ENCODE results near the gene CHAT. TPM values are rescaled to one million over a fixed set of nuclear protein-coding genes. Genes with fewer than 3 reads are reported as not detected.

CHAT gene
- total RNA-seq, 4 donors from 2014 or later: not detected

GRCh38 chr10:49624629-49625028, 10.8 kb downstream of the CHAT start:
- ATAC-seq (no peak), DNase-seq (no peak)
- intact Hi-C loops (cut with DNase I; ENCODE audit: low total_unique reads): no loop called here
- H3K36me3 ChIP-seq: no peaks in the 10 kb centered on the region
- H3K9me3 ChIP-seq: no peaks in the 10 kb centered on the region
- no peak for TF ChIP-seq POLR2A (IDR thresholded peaks at IDR 0.05)
- TF ChIP-seq, protein P1, sequence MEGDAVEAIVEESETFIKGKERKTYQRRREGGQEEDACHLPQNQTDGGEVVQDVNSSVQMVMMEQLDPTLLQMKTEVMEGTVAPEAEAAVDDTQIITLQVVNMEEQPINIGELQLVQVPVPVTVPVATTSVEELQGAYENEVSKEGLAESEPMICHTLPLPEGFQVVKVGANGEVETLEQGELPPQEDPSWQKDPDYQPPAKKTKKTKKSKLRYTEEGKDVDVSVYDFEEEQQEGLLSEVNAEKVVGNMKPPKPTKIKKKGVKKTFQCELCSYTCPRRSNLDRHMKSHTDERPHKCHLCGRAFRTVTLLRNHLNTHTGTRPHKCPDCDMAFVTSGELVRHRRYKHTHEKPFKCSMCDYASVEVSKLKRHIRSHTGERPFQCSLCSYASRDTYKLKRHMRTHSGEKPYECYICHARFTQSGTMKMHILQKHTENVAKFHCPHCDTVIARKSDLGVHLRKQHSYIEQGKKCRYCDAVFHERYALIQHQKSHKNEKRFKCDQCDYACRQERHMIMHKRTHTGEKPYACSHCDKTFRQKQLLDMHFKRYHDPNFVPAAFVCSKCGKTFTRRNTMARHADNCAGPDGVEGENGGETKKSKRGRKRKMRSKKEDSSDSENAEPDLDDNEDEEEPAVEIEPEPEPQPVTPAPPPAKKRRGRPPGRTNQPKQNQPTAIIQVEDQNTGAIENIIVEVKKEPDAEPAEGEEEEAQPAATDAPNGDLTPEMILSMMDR (IDR thresholded peaks at IDR 0.05 in 4 of 5, conservative IDR thresholded peaks at IDR 0.05 in 1 of 5): no peak
- in situ Hi-C loops (cut with MboI; ENCODE audit: low sequenced_read_pairs in 4 of 4): no loop called here
- H3K27ac ChIP-seq: no peak overlapping the region
- no peak overlapping the region for H3K4me3 ChIP-seq
- H3K27me3 ChIP-seq: peaks cover 0 to 2% (median 0%) of the 10 kb centered on the region in 3 donors
- no peaks in the 10 kb centered on the region for H3K4me1 ChIP-seq

- Histone ChIP-seq H3K9me3 (no peaks in the 10 kb centered on the region), H3K4me3 (no peak overlapping the region), H3K36me3 (no peaks in the 10 kb centered on the region), H3K27ac (no peak overlapping the region), H3K4me1 (no peaks in the 10 kb centered on the region), H3K27me3 (no peaks in the 10 kb centered on the region)
- in situ Hi-C loops (cut with MboI; ENCODE audit: low sequenced_read_pairs in 4 of 4): no loop called here
- DNase-seq (no peak), ATAC-seq (no peak)
- intact Hi-C loops (cut with DNase I; ENCODE audit: low total_unique reads): no loop called here
- no peak for TF ChIP-seq POLR2A (IDR thresholded peaks at IDR 0.05)
- TF ChIP-seq, protein P1 (IDR thresholded peaks at IDR 0.05 in 4 of 5, conservative IDR thresholded peaks at IDR 0.05 in 1 of 5): no peak
Observed at GRCh38 chr10:49625411-49625810, 11.6 kb downstream of the CHAT start.

- intact Hi-C loops (cut with DNase I; ENCODE audit: low total_unique reads) (no loop called here), in situ Hi-C loops (cut with MboI; ENCODE audit: low sequenced_read_pairs in 4 of 4) (no loop called here)
- Histone ChIP-seq H3K4me3 (no peak overlapping the region), H3K27me3 (no peaks in the 10 kb centered on the region), H3K36me3 (no peaks in the 10 kb centered on the region), H3K9me3 (no peaks in the 10 kb centered on the region), H3K27ac (no peak overlapping the region), H3K4me1 (no peaks in the 10 kb centered on the region)
- DNase-seq: no peak
- TF ChIP-seq, protein P1 (IDR thresholded peaks at IDR 0.05 in 4 of 5, conservative IDR thresholded peaks at IDR 0.05 in 1 of 5): no peak
- TF ChIP-seq POLR2A (IDR thresholded peaks at IDR 0.05): no peak
- no peak for ATAC-seq
Observed at GRCh38 chr10:49627038-49627437, 13.2 kb downstream of the CHAT start.

GRCh38 chr10:49627644-49628247, 13.9 kb downstream of the CHAT start:
- ATAC-seq (no peak), DNase-seq (no peak)
- Histone ChIP-seq H3K36me3 (no peaks in the 10 kb centered on the region), H3K4me3 (no peak overlapping the region), H3K4me1 (no peaks in the 10 kb centered on the region), H3K27ac (no peak overlapping the region), H3K27me3 (no peaks in the 10 kb centered on the region), H3K9me3 (no peaks in the 10 kb centered on the region)
- intact Hi-C loops (cut with DNase I; ENCODE audit: low total_unique reads) (no loop called here), in situ Hi-C loops (cut with MboI; ENCODE audit: low sequenced_read_pairs in 4 of 4) (no loop called here)
- no peak for TF ChIP-seq POLR2A (IDR thresholded peaks at IDR 0.05)
- TF ChIP-seq, protein P1 (IDR thresholded peaks at IDR 0.05 in 4 of 5, conservative IDR thresholded peaks at IDR 0.05 in 1 of 5): no peak

DNA sequence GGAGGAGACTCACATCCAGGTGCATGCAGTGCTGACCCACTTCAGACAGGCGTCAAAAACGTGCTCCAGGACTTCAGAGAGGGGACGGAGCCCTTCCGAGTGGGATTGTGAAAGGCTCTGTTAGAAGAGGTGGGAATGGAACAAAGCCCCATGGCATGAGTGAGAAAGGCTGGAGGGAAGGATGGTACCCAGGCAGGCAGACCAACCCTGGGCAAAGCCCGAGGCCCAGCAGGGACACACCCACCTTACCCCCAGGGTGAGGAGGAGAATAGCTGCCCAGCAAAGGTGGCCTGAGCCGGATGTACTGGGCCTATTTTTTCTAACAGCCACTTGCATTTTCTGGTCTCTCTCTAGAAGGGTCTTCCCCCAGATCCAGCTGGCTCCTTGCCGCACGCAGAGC, 14.8 kb downstream of the CHAT start:
- TF ChIP-seq, protein P1 (IDR thresholded peaks at IDR 0.05 in 4 of 5, conservative IDR thresholded peaks at IDR 0.05 in 1 of 5): no peak
- TF ChIP-seq POLR2A (IDR thresholded peaks at IDR 0.05): no peak
- Histone ChIP-seq H3K4me1 (no peaks in the 10 kb centered on the region), H3K27me3 (no peaks in the 10 kb centered on the region), H3K27ac (no peak overlapping the region), H3K9me3 (no peaks in the 10 kb centered on the region), H3K36me3 (no peaks in the 10 kb centered on the region), H3K4me3 (no peak overlapping the region)
- intact Hi-C loops (cut with DNase I; ENCODE audit: low total_unique reads): no loop called here
- in situ Hi-C loops (cut with MboI; ENCODE audit: low sequenced_read_pairs in 4 of 4): no loop called here
- DNase-seq (no peak), ATAC-seq (no peak)

All from gastrocnemius medialis (tissue), 4 donors.